Activated naive CD8-positive, alpha-beta T cell treated with anti-CD3 and anti-CD28 coated beads, Interleukin-2, amount 50 U/mL, for 24 hours (primary cell): Measurements from ENCODE around the gene KCND2.
"Not testable (repeated sequence)": the region's sequence is repeated elsewhere in the genome, so short reads cannot be mapped to it uniquely, and the experiment has no call there.

ENCODE experiments used
- ATAC-seq: fragments of 150-1000 bp; cut with Tn5 transposase; one replicate; pipeline ENCODE4 v1.10.0; 2021
- DNase-seq: peaks from one replicate; pipeline ENCODE4 v3.0.0; 2021
- H3K27ac Mint-ChIP-seq: one replicate; pipeline ENCODE4 v1.8.0; 2021; ENCODE audit warnings: mild to moderate bottlenecking, mixed read lengths
- H3K27me3 Mint-ChIP-seq: one replicate; pipeline ENCODE4 v1.8.0; 2021; ENCODE audit warnings: mixed read lengths
- H3K36me3 Mint-ChIP-seq: one replicate; pipeline ENCODE4 v1.8.0; 2021; ENCODE audit warnings: low read depth, mixed read lengths
- H3K4me1 Mint-ChIP-seq: one replicate; pipeline ENCODE4 v1.8.0; 2021; ENCODE audit warnings: mixed read lengths
- H3K4me3 Mint-ChIP-seq: one replicate; pipeline ENCODE4 v1.8.0; 2021; ENCODE audit warnings: mild to moderate bottlenecking, moderate library complexity, mixed read lengths
- H3K9me3 Mint-ChIP-seq: one replicate; pipeline ENCODE4 v1.8.0; 2021; ENCODE audit warnings: mixed read lengths

KCND2 gene

GRCh38 chr7:120272701-120273475 lies at the start of gene KCND2:
TSS of gene KCND2 (plus strand) at chr7:120273175.
- peaks cover 10% of the 10 kb centered on the region for H3K4me1 Mint-ChIP-seq
- no peaks in the 10 kb centered on the region for H3K36me3 Mint-ChIP-seq
- H3K4me3 Mint-ChIP-seq: peak within 1 kb of the TSS; percentile 26
- H3K9me3 Mint-ChIP-seq: peaks cover 8% of the 10 kb centered on the region
- no peak within 1 kb of the TSS for H3K27ac Mint-ChIP-seq
- ATAC-seq (no peak), DNase-seq (no peak)
- H3K27me3 Mint-ChIP-seq: peaks cover 31% of the 10 kb centered on the region

GRCh38 chr7:120226188-120226587 lies 46.8 kb upstream of the KCND2 start:
- H3K27me3 Mint-ChIP-seq: no peaks in the 10 kb centered on the region

GRCh38 chr7:120227255-120227654 lies 45.7 kb upstream of the KCND2 start:
- Mint-ChIP-seq H3K4me3 (no peak overlapping the region), H3K9me3 (peaks cover 8% of the 10 kb centered on the region), H3K4me1 (no peaks in the 10 kb centered on the region), H3K36me3 (no peaks in the 10 kb centered on the region), H3K27me3 (no peaks in the 10 kb centered on the region), H3K27ac (no peak overlapping the region)
- DNase-seq (no peak), ATAC-seq (no peak)

More at GRCh38 chr7:120226188-120226587, 46.8 kb upstream of the KCND2 start:
- no peak for DNase-seq
- Mint-ChIP-seq H3K27ac (no peak overlapping the region), H3K4me1 (no peaks in the 10 kb centered on the region), H3K36me3 (no peaks in the 10 kb centered on the region), H3K4me3 (no peak overlapping the region), H3K9me3 (peaks cover 4% of the 10 kb centered on the region)
- ATAC-seq: no peak

- DNase-seq (no peak), ATAC-seq (no peak)
- no peaks in the 10 kb centered on the region for H3K36me3 Mint-ChIP-seq
- H3K27ac Mint-ChIP-seq: no peak overlapping the region
- no peaks in the 10 kb centered on the region for H3K4me1 Mint-ChIP-seq
- no peaks in the 10 kb centered on the region for H3K27me3 Mint-ChIP-seq
- H3K4me3 Mint-ChIP-seq: no peak overlapping the region
- H3K9me3 Mint-ChIP-seq: peaks cover 8% of the 10 kb centered on the region
Observed at GRCh38 chr7:120229084-120229483, 43.9 kb upstream of the KCND2 start.

GRCh38 chr7:120233338-120233737 lies 39.6 kb upstream of the KCND2 start:
- H3K36me3 Mint-ChIP-seq: no peaks in the 10 kb centered on the region

GRCh38 chr7:120240350-120240749 lies 32.6 kb upstream of the KCND2 start:
- H3K4me1 Mint-ChIP-seq, ATAC-seq: not testable (repeated sequence)

More at GRCh38 chr7:120233338-120233737, 39.6 kb upstream of the KCND2 start:
- Mint-ChIP-seq H3K27ac (no peak overlapping the region), H3K9me3 (peaks cover 12% of the 10 kb centered on the region), H3K4me3 (no peak overlapping the region), H3K27me3 (no peaks in the 10 kb centered on the region), H3K4me1 (no peaks in the 10 kb centered on the region)
- DNase-seq (no peak), ATAC-seq (no peak)

GRCh38 chr7:120241973-120242372 lies 31.0 kb upstream of the KCND2 start:
- no peak for ATAC-seq
- no peaks in the 10 kb centered on the region for H3K4me1 Mint-ChIP-seq
- H3K27ac Mint-ChIP-seq: no peak overlapping the region
- H3K4me3 Mint-ChIP-seq: no peak overlapping the region
- no peak for DNase-seq
- H3K36me3 Mint-ChIP-seq: no peaks in the 10 kb centered on the region
- H3K27me3 Mint-ChIP-seq: no peaks in the 10 kb centered on the region
- H3K9me3 Mint-ChIP-seq: peaks cover 4% of the 10 kb centered on the region

More at GRCh38 chr7:120240350-120240749, 32.6 kb upstream of the KCND2 start:
- H3K4me3 Mint-ChIP-seq, H3K9me3 Mint-ChIP-seq, H3K36me3 Mint-ChIP-seq, H3K27ac Mint-ChIP-seq, H3K27me3 Mint-ChIP-seq, DNase-seq: not testable (repeated sequence)

GRCh38 chr7:120254845-120255244 lies 18.1 kb upstream of the KCND2 start:
- DNase-seq (no peak), ATAC-seq (no peak)
- Mint-ChIP-seq H3K4me1 (no peaks in the 10 kb centered on the region), H3K9me3 (peaks cover 6% of the 10 kb centered on the region), H3K27me3 (no peaks in the 10 kb centered on the region), H3K4me3 (no peak overlapping the region), H3K27ac (no peak overlapping the region), H3K36me3 (no peaks in the 10 kb centered on the region)

- no peaks in the 10 kb centered on the region for H3K36me3 Mint-ChIP-seq
- H3K27ac Mint-ChIP-seq: no peak overlapping the region
- no peak overlapping the region for H3K4me3 Mint-ChIP-seq
- H3K9me3 Mint-ChIP-seq: peaks cover 6% of the 10 kb centered on the region
- no peak for DNase-seq
- no peaks in the 10 kb centered on the region for H3K27me3 Mint-ChIP-seq
- no peaks in the 10 kb centered on the region for H3K4me1 Mint-ChIP-seq
- no peak for ATAC-seq
Observed at GRCh38 chr7:120256344-120257070, 16.5 kb upstream of the KCND2 start.

GRCh38 chr7:120259386-120259785 lies 13.6 kb upstream of the KCND2 start:
- Mint-ChIP-seq H3K27ac (no peak overlapping the region), H3K27me3 (no peaks in the 10 kb centered on the region), H3K9me3 (peaks cover 6% of the 10 kb centered on the region), H3K4me3 (no peak overlapping the region), H3K4me1 (no peaks in the 10 kb centered on the region), H3K36me3 (no peaks in the 10 kb centered on the region)
- DNase-seq (no peak), ATAC-seq (no peak)

- peaks cover 6% of the 10 kb centered on the region for H3K9me3 Mint-ChIP-seq
Observed at GRCh38 chr7:120260111-120260510, 12.9 kb upstream of the KCND2 start.

GRCh38 chr7:120272261-120272660 lies 714 bp upstream of the KCND2 start:
- peaks cover 10% of the 10 kb centered on the region for H3K4me1 Mint-ChIP-seq
- H3K36me3 Mint-ChIP-seq: no peaks in the 10 kb centered on the region
- H3K27ac Mint-ChIP-seq: no peak overlapping the region
- no peak overlapping the region for H3K4me3 Mint-ChIP-seq
- DNase-seq: no peak
- no peak for ATAC-seq
- H3K27me3 Mint-ChIP-seq: peaks cover 31% of the 10 kb centered on the region
- peaks cover 8% of the 10 kb centered on the region for H3K9me3 Mint-ChIP-seq

More at GRCh38 chr7:120260111-120260510, 12.9 kb upstream of the KCND2 start:
- H3K4me1 Mint-ChIP-seq: no peaks in the 10 kb centered on the region
- ATAC-seq (no peak), DNase-seq (no peak)
- H3K27me3 Mint-ChIP-seq: no peaks in the 10 kb centered on the region
- H3K36me3 Mint-ChIP-seq: no peaks in the 10 kb centered on the region
- H3K4me3 Mint-ChIP-seq: no peak overlapping the region
- no peak overlapping the region for H3K27ac Mint-ChIP-seq

- Mint-ChIP-seq H3K36me3 (no peaks in the 10 kb centered on the region), H3K27ac (no peak overlapping the region), H3K9me3 (peaks cover 8% of the 10 kb centered on the region), H3K4me3 (peak overlapping the region; percentile 26), H3K4me1 (peaks cover 10% of the 10 kb centered on the region), H3K27me3 (peaks cover 31% of the 10 kb centered on the region)
- DNase-seq: no peak
- no peak for ATAC-seq
Observed at GRCh38 chr7:120273476-120273975, 551 bp downstream of the KCND2 start.

GRCh38 chr7:120274482-120274881 lies 1.5 kb downstream of the KCND2 start:
- H3K4me3 Mint-ChIP-seq: no peak overlapping the region
- peaks cover 10% of the 10 kb centered on the region for H3K4me1 Mint-ChIP-seq
- no peak overlapping the region for H3K27ac Mint-ChIP-seq
- no peaks in the 10 kb centered on the region for H3K36me3 Mint-ChIP-seq
- H3K27me3 Mint-ChIP-seq: peaks cover 31% of the 10 kb centered on the region
- peaks cover 8% of the 10 kb centered on the region for H3K9me3 Mint-ChIP-seq
- ATAC-seq (no peak), DNase-seq (no peak)

GRCh38 chr7:120274899-120275298 lies 1.9 kb downstream of the KCND2 start:
- peaks cover 8% of the 10 kb centered on the region for H3K9me3 Mint-ChIP-seq
- ATAC-seq (no peak), DNase-seq (no peak)
- no peaks in the 10 kb centered on the region for H3K36me3 Mint-ChIP-seq
- H3K4me1 Mint-ChIP-seq: peaks cover 10% of the 10 kb centered on the region
- no peak overlapping the region for H3K4me3 Mint-ChIP-seq
- H3K27ac Mint-ChIP-seq: no peak overlapping the region
- peaks cover 31% of the 10 kb centered on the region for H3K27me3 Mint-ChIP-seq
